Loucy (cell line): ENCODE measurements around the gene HEXB.

Source experiments
- H2AFZ ChIP-seq: fragments of 200-600 bp; sonication (generic); 2 replicates; pipeline ENCODE4 v1.6.0; 2016; ENCODE audit warnings: antibody characterized with exemption, mild to moderate bottlenecking, low read length, moderate library complexity
- H3F3A ChIP-seq: fragments of 200-600 bp; 2 replicates; pipeline ENCODE4 v1.6.0; 2016; ENCODE audit warnings: antibody characterized with exemption, low read depth, mild to moderate bottlenecking
- H3K27me3 ChIP-seq: fragments of 200-600 bp; sonication (generic); 2 replicates; pipeline ENCODE4 v1.6.1; 2014; ENCODE audit warnings: low read length, mild to moderate bottlenecking; ENCODE audit not compliant: insufficient read depth, poor library complexity, severe bottlenecking
- H3K36me3 ChIP-seq: fragments of 200-600 bp; sonication (generic); 2 replicates; pipeline ENCODE4 v1.6.1; 2016; ENCODE audit warnings: low read length; ENCODE audit not compliant: insufficient read depth
- H3K4me1 ChIP-seq: fragments of 200-600 bp; sonication (generic); 2 replicates; pipeline ENCODE4 v1.5.1; 2014; ENCODE audit warnings: low read length, mild to moderate bottlenecking; ENCODE audit not compliant: insufficient read depth, poor library complexity, severe bottlenecking
- H3K4me2 ChIP-seq: fragments of 200-600 bp; sonication (generic); 2 replicates; pipeline ENCODE4 v1.6.0; 2014; ENCODE audit warnings: antibody characterized with exemption, low read length, low read depth, mild to moderate bottlenecking; ENCODE audit not compliant: poor library complexity, severe bottlenecking
- H3K4me3 ChIP-seq: fragments of 200-600 bp; sonication (generic); 2 replicates; pipeline ENCODE4 v1.5.1; 2014; ENCODE audit warnings: low read length, mild to moderate bottlenecking, mixed read lengths; ENCODE audit not compliant: poor library complexity, severe bottlenecking
- H3K79me2 ChIP-seq: fragments of 200-600 bp; sonication (generic); 2 replicates; pipeline ENCODE4 v1.6.1; 2014; ENCODE audit warnings: low read length; ENCODE audit not compliant: insufficient read depth
- H3K9ac ChIP-seq: fragments of 200-600 bp; sonication (generic); 2 replicates; pipeline ENCODE4 v1.6.0; 2014; ENCODE audit warnings: mild to moderate bottlenecking, low read depth, low read length, moderate library complexity; ENCODE audit not compliant: poor library complexity, severe bottlenecking
- H3K9me2 ChIP-seq: fragments of 200-600 bp; sonication (generic); replicated peaks from 2 replicates; pipeline ENCODE4 v1.6.1; 2016; ENCODE audit warnings: low read depth, low read length, mixed read lengths
- H3K9me3 ChIP-seq: fragments of 200-600 bp; sonication (generic); 2 replicates; pipeline ENCODE4 v1.6.1; 2014; ENCODE audit warnings: mild to moderate bottlenecking, antibody characterized with exemption, low read length, low read depth; ENCODE audit not compliant: insufficient read depth
- H4K20me1 ChIP-seq: fragments of 200-600 bp; sonication (generic); 2 replicates; pipeline ENCODE4 v1.6.0; 2014; ENCODE audit warnings: antibody characterized with exemption, low read length, mild to moderate bottlenecking; ENCODE audit not compliant: insufficient read depth, poor library complexity, severe bottlenecking
- EZH2phosphoT487 ChIP-seq: fragments of 200-600 bp; IDR thresholded peaks from 2 replicates; pipeline ENCODE4 v1.6.1; 2018; ENCODE audit warnings: antibody characterized with exemption, mild to moderate bottlenecking, moderate library complexity, borderline replicate concordance
- TF ChIP-seq, protein P1 (sequence below): fragments of 200-600 bp; sonication (generic); conservative IDR thresholded peaks from 2 replicates; pipeline ENCODE4 v1.5.1; 2014; ENCODE audit warnings: mild to moderate bottlenecking, antibody characterized with exemption, low read length

The HEXB gene

DNA sequence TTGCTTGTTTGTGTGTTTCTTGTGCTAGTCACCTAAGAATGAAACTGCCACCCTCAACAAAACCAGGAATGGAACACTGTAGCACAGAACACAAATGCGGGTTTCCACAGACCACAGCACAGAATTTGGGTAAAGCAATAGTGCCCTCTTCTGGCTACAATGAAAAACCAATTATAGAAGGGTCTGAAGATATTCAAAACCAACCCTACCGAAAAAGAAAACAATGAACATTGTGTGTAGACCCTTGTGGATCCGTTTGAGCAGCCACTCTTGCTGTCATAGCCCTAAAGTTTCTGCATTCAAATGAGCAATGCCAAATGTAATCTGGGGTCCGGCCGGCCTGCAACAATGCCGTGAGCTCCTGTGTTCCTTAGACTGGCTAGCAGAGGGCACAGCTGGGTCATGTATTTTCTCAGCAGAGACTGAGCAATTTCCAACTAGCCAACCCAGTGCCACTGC lies 36.2 kb upstream of the HEXB start:
- H3K4me2 ChIP-seq = peak overlapping the region; percentile 49
- TF ChIP-seq, protein P1, sequence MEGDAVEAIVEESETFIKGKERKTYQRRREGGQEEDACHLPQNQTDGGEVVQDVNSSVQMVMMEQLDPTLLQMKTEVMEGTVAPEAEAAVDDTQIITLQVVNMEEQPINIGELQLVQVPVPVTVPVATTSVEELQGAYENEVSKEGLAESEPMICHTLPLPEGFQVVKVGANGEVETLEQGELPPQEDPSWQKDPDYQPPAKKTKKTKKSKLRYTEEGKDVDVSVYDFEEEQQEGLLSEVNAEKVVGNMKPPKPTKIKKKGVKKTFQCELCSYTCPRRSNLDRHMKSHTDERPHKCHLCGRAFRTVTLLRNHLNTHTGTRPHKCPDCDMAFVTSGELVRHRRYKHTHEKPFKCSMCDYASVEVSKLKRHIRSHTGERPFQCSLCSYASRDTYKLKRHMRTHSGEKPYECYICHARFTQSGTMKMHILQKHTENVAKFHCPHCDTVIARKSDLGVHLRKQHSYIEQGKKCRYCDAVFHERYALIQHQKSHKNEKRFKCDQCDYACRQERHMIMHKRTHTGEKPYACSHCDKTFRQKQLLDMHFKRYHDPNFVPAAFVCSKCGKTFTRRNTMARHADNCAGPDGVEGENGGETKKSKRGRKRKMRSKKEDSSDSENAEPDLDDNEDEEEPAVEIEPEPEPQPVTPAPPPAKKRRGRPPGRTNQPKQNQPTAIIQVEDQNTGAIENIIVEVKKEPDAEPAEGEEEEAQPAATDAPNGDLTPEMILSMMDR = peak; percentile 89
- no peak for TF ChIP-seq EZH2phosphoT487
- no peaks in the 10 kb centered on the region for H3K27me3 ChIP-seq
- H3K79me2 ChIP-seq = no peaks in the 10 kb centered on the region
- no peak overlapping the region for H3K4me3 ChIP-seq
- H3K9me2 ChIP-seq = no peaks in the 10 kb centered on the region
- no peaks in the 10 kb centered on the region for H4K20me1 ChIP-seq
- H3F3A ChIP-seq = no peaks in the 10 kb centered on the region
- H3K9me3 ChIP-seq = no peaks in the 10 kb centered on the region
- H3K36me3 ChIP-seq = no peaks in the 10 kb centered on the region
- peak overlapping the region; percentile 83 for H2AFZ ChIP-seq
- no peak overlapping the region for H3K9ac ChIP-seq
- H3K4me1 ChIP-seq = peaks cover 4% of the 10 kb centered on the region

DNA sequence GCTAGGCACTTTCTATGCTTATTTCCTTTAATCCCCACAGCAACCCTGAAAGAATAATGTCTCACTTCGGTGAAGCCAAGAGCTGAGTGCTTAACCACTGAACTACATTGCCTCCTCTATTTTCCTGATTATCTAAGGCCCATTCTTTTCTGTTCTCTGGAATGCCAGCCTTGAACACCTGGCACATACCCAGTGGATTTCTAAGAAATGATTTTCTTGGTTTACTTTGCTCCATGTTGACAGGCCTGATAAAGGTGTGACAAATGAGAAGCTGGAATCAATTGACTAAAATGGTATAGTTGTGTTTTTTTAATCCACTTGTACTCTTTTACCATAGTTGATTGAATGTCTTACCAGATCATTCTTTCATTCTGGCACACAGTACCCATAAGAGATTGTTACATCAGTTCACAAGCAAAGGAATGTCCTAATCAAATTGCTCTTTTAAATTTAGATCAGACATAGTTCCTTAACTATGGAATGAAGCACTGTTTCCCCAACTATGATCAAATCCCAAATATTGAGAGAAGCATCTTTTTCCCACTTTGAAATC lies 35.5 kb upstream of the HEXB start:
- no peaks in the 10 kb centered on the region for H3F3A ChIP-seq
- H3K9me3 ChIP-seq = no peaks in the 10 kb centered on the region
- H2AFZ ChIP-seq = peak overlapping the region; percentile 83
- no peak overlapping the region for H3K9ac ChIP-seq
- no peaks in the 10 kb centered on the region for H3K79me2 ChIP-seq
- H3K4me1 ChIP-seq = peaks cover 4% of the 10 kb centered on the region
- H4K20me1 ChIP-seq = no peaks in the 10 kb centered on the region
- no peaks in the 10 kb centered on the region for H3K27me3 ChIP-seq
- no peak overlapping the region for H3K4me3 ChIP-seq
- no peak overlapping the region for H3K4me2 ChIP-seq
- H3K36me3 ChIP-seq = no peaks in the 10 kb centered on the region
- TF ChIP-seq, protein P1 = no peak
- TF ChIP-seq EZH2phosphoT487 = no peak
- H3K9me2 ChIP-seq = no peaks in the 10 kb centered on the region

DNA sequence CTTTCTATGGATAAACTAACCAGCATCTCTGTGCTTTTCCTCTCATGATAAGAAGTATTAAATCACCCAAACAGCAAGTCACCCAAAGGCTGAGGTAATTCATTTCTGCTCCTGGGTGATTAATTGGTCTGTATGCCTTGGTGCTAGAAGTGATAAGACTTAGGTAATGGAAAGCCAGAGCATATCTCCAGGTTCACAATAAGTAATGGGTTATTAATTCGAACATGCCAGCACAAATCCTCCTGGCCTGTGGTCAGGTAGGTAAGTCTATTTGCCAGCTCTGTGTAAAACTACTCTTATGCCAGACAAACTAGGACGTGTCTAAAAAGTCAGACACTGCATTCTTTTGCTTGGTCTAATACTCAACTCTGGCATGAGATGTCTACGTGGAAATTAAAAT lies 33.3 kb upstream of the HEXB start:
- Histone ChIP-seq H3K79me2 (no peaks in the 10 kb centered on the region), H3K4me2 (no peak overlapping the region), H3F3A (no peaks in the 10 kb centered on the region), H3K4me1 (peaks cover 4% of the 10 kb centered on the region), H4K20me1 (no peaks in the 10 kb centered on the region), H3K4me3 (no peak overlapping the region), H2AFZ (no peak overlapping the region), H3K9me3 (no peaks in the 10 kb centered on the region), H3K9ac (no peak overlapping the region), H3K9me2 (no peaks in the 10 kb centered on the region), H3K27me3 (no peaks in the 10 kb centered on the region), H3K36me3 (no peaks in the 10 kb centered on the region)
- TF ChIP-seq EZH2phosphoT487 = no peak
- TF ChIP-seq, protein P1 = no peak
